PC-9 (cell line): ENCODE results near the gene MCTP2. TPM values are rescaled to one million over a fixed set of nuclear protein-coding genes. Genes with fewer than 3 reads are reported as not detected.

Experiments used
- BruUV-seq: library from RNA; stranded (reverse); fragments of 400-500 nt; replicated peaks from 2 replicates; lab custom pipeline; 2021; lab: Mats Ljungman, UMichigan
- CTCF ChIA-PET: fragments of 300-600 bp; sonication (Branson Sonifier 250); formaldehyde crosslinking; loops from one replicate; lab custom pipeline; 2022; ENCODE audit warnings: antibody characterized with exemption; lab: Charles Lee
- POLR2A ChIA-PET: fragments of 300-600 bp; sonication (Branson Sonifier 250); formaldehyde crosslinking; loops from one replicate; lab custom pipeline; 2022; ENCODE audit warnings: antibody characterized with exemption; ENCODE audit not compliant: unreplicated experiment; lab: Charles Lee
- DNase-seq, 2 experiments: peaks; one replicate each; pipeline versions ENCODE4 v3.0.0 to v3.0.0-alpha.2; 2015 to 2022; ENCODE audit warnings: mixed read lengths in 1 of 2
- H2AFZ ChIP-seq: fragments of 200-600 bp; sonication (generic); 2 replicates; pipeline ENCODE4 v1.8.1; 2017; ENCODE audit warnings: antibody characterized with exemption
- H3F3A ChIP-seq: fragments of 200-600 bp; sonication (generic); 2 replicates; pipeline ENCODE4 v1.8.1; 2017; ENCODE audit warnings: antibody characterized with exemption, mild to moderate bottlenecking, low read depth; ENCODE audit not compliant: insufficient read depth
- H3K27ac ChIP-seq: fragments of 200-600 bp; sonication (generic); 2 replicates; pipeline ENCODE4 v1.6.1; 2016; ENCODE audit warnings: mixed run types
- H3K27me3 ChIP-seq: fragments of 200-600 bp; sonication (generic); 2 replicates; pipeline ENCODE4 v1.6.1; 2016; ENCODE audit warnings: low read depth, mixed run types; ENCODE audit not compliant: insufficient read depth
- H3K36me3 ChIP-seq: fragments of 200-600 bp; sonication (generic); 2 replicates; pipeline ENCODE4 v1.6.1; 2016; ENCODE audit warnings: low read depth, mixed run types
- H3K4me1 ChIP-seq: fragments of 200-600 bp; sonication (generic); replicated peaks from 2 replicates; pipeline ENCODE4 v1.6.1; 2016; ENCODE audit warnings: mixed run types; ENCODE audit not compliant: insufficient read depth
- H3K4me2 ChIP-seq: fragments of 200-600 bp; sonication (generic); 2 replicates; pipeline ENCODE4 v1.6.1; 2017; ENCODE audit warnings: mixed run types
- H3K4me3 ChIP-seq: fragments of 200-600 bp; sonication (generic); 2 replicates; pipeline ENCODE4 v1.6.1; 2016; ENCODE audit warnings: mixed run types
- H3K79me2 ChIP-seq: fragments of 200-600 bp; sonication (generic); 2 replicates; pipeline ENCODE4 v1.6.1; 2017; ENCODE audit warnings: low read depth, mixed run types
- H3K9me2 ChIP-seq: fragments of 200-600 bp; sonication (generic); 2 replicates; pipeline ENCODE4 v1.8.1; 2017; ENCODE audit warnings: mild to moderate bottlenecking; ENCODE audit not compliant: insufficient read depth
- H3K9me3 ChIP-seq: fragments of 200-600 bp; sonication (generic); 2 replicates; pipeline ENCODE4 v1.8.1; 2016; ENCODE audit warnings: low read depth; ENCODE audit not compliant: insufficient read depth
- H4K20me1 ChIP-seq: fragments of 200-600 bp; sonication (generic); 2 replicates; pipeline ENCODE4 v1.8.1; 2017; ENCODE audit not compliant: insufficient read depth
- CTCF ChIP-seq: fragments of 200-600 bp; sonication (generic); conservative IDR thresholded peaks from 2 replicates; pipeline ENCODE4 v1.6.1; 2017; ENCODE audit warnings: mixed run types, antibody characterized with exemption, mild to moderate bottlenecking, moderate library complexity
- EZH2 ChIP-seq: fragments of 200-600 bp; sonication (generic); IDR thresholded peaks from 2 replicates; pipeline ENCODE4 v1.8.0; 2017; ENCODE audit warnings: antibody characterized with exemption, low read depth
- intact Hi-C: fragments of 100-400 bp; cut with micrococcal nuclease; formaldehyde crosslinking; loops from one replicate; pipeline ENCODE4 v1.10.0; 2022; ENCODE audit not compliant: unreplicated experiment
- total RNA-seq: library from RNA; stranded (reverse); gene quantifications from 2 replicates; pipeline ENCODE4 v1.2.3, GENCODE V29; 2021

Gene MCTP2
- total RNA-seq, 1 experiment from 2014 or later: 5.7 TPM

- Histone ChIP-seq H3K4me2 (no peak overlapping the region), H3K9me2 (peaks cover 6% of the 10 kb centered on the region; the same call in 1 of the 2 replicates), H3K79me2 (no peaks in the 10 kb centered on the region), H3K4me3 (no peak overlapping the region), H3K9me3 (no peaks in the 10 kb centered on the region), H2AFZ (no peak overlapping the region), H4K20me1 (no peaks in the 10 kb centered on the region), H3K4me1 (no peaks in the 10 kb centered on the region), H3F3A (no peaks in the 10 kb centered on the region), H3K27me3 (no peaks in the 10 kb centered on the region), H3K27ac (no peak overlapping the region), H3K36me3 (no peaks in the 10 kb centered on the region)
- TF ChIP-seq CTCF (no peak), EZH2 (no peak)
- intact Hi-C loops: no loop called here
- ChIA-PET POLR2A (no interaction called here), CTCF (no interaction called here)
- BruUV-seq: no TSS peak
- DNase-seq: no peak
These were observed 75.6 kb downstream of the MCTP2 start for GRCh38 chr15:94306700-94307650.

GRCh38 chr15:94312946-94313345 lies 81.6 kb downstream of the MCTP2 start:
- H3K36me3 ChIP-seq: no peaks in the 10 kb centered on the region
- H3K27ac ChIP-seq: no peak overlapping the region
- no peaks in the 10 kb centered on the region for H3K4me1 ChIP-seq
- intact Hi-C loops: no loop called here
- no peaks in the 10 kb centered on the region for H3F3A ChIP-seq
- H3K79me2 ChIP-seq: no peaks in the 10 kb centered on the region
- no peaks in the 10 kb centered on the region for H3K9me3 ChIP-seq
- ChIA-PET CTCF (no interaction called here), POLR2A (no interaction called here)
- no peak overlapping the region for H3K4me2 ChIP-seq
- H4K20me1 ChIP-seq: no peaks in the 10 kb centered on the region
- DNase-seq: no peak
- peaks cover 6% of the 10 kb centered on the region; the same call in 1 of the 2 replicates for H3K9me2 ChIP-seq
- no peak overlapping the region for H2AFZ ChIP-seq
- H3K27me3 ChIP-seq: no peaks in the 10 kb centered on the region
- no peak overlapping the region for H3K4me3 ChIP-seq
- no TSS peak for BruUV-seq
- TF ChIP-seq CTCF: no peak
- TF ChIP-seq EZH2: no peak

GRCh38 chr15:94314639-94315038 lies 83.3 kb downstream of the MCTP2 start:
- Histone ChIP-seq H2AFZ (no peak overlapping the region), H3K4me1 (no peaks in the 10 kb centered on the region), H3K27me3 (no peaks in the 10 kb centered on the region), H3K79me2 (no peaks in the 10 kb centered on the region), H3F3A (no peaks in the 10 kb centered on the region), H3K9me2 (peaks cover 6% of the 10 kb centered on the region; the same call in 1 of the 2 replicates), H3K9me3 (no peaks in the 10 kb centered on the region), H3K27ac (no peak overlapping the region), H3K36me3 (no peaks in the 10 kb centered on the region), H4K20me1 (no peaks in the 10 kb centered on the region), H3K4me3 (no peak overlapping the region), H3K4me2 (no peak overlapping the region)
- intact Hi-C loops: no loop called here
- POLR2A ChIA-PET: no interaction called here
- DNase-seq: no peak
- no TSS peak for BruUV-seq
- TF ChIP-seq CTCF (no peak), EZH2 (no peak)
- CTCF ChIA-PET: no interaction called here
